ENCODE data around the gene ZNF579.

Gene ZNF579

GRCh38 chr19:55616395-55616875, 35.8 kb upstream of the ZNF579 start:
- Histone ChIP-seq H3K4me1 (ENCODE audit: insufficient read depth, low read length) (no peaks in the 10 kb centered on the region), H3K9me3 (ENCODE audit: control insufficient read depth, insufficient read depth, low read length) (no peaks in the 10 kb centered on the region), H3K36me3 (ENCODE audit: insufficient read depth, low read length) (peaks cover 6% of the 10 kb centered on the region), H3K9ac (ENCODE audit: low read depth, low read length) (no peak overlapping the region)

GRCh38 chr19:55615543-55616394, 35.1 kb upstream of the ZNF579 start:
- no peaks in the 10 kb centered on the region for H3K4me1 ChIP-seq (ENCODE audit: insufficient read depth, low read length)
- no peaks in the 10 kb centered on the region for H3K9me3 ChIP-seq (ENCODE audit: control insufficient read depth, insufficient read depth, low read length)
- H3K36me3 ChIP-seq (ENCODE audit: insufficient read depth, low read length): peaks cover 6% of the 10 kb centered on the region
- H3K9ac ChIP-seq (ENCODE audit: low read depth, low read length): no peak overlapping the region

GRCh38 chr19:55614711-55615542, 34.3 kb upstream of the ZNF579 start:
- Histone ChIP-seq H3K4me1 (ENCODE audit: insufficient read depth, low read length) (no peaks in the 10 kb centered on the region), H3K9me3 (ENCODE audit: control insufficient read depth, insufficient read depth, low read length) (no peaks in the 10 kb centered on the region), H3K36me3 (ENCODE audit: insufficient read depth, low read length) (peaks cover 7% of the 10 kb centered on the region), H3K9ac (ENCODE audit: low read depth, low read length) (no peak overlapping the region)

DNA sequence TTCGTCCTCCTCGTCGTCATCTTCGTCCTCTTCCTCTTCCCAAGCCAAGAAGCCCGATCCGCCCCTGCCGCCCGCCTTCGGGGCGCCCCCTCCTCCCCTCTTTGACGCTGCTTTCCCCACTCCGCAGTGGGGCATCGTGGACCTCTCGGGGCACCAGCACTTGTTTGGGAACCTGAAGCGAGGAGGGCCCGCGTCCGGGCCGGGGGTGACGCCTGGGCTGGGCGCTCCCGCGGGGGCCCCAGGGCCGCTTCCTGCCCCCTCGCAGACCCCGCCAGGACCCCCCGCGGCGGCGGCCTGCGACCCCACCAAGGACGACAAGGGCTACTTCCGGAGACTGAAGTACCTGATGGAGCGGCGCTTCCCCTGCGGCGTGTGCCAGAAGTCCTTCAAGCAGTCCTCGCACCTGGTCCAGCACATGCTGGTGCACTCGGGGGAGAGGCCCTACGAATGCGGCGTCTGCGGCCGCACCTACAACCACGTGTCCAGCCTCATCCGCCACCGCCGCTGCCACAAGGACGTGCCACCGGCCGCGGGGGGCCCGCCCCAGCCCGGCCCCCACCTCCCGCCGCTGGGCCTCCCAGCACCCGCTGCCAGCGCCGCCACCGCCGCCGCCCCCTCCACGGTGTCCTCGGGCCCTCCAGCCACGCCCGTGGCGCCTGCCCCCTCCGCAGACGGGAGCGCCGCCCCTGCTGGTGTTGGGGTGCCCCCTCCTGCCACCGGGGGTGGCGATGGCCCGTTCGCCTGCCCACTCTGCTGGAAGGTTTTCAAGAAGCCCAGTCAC, 33.5 kb upstream of the ZNF579 start:
- peaks cover 12% of the 10 kb centered on the region for H3K36me3 ChIP-seq (ENCODE audit: insufficient read depth, low read length)
- no peak overlapping the region for H3K9ac ChIP-seq (ENCODE audit: low read depth, low read length)
- H3K4me1 ChIP-seq (ENCODE audit: insufficient read depth, low read length): no peaks in the 10 kb centered on the region
- H3K9me3 ChIP-seq (ENCODE audit: control insufficient read depth, insufficient read depth, low read length): no peaks in the 10 kb centered on the region

GRCh38 chr19:55613396-55613795, 32.7 kb upstream of the ZNF579 start:
- Histone ChIP-seq H3K9ac (ENCODE audit: low read depth, low read length) (no peak overlapping the region), H3K9me3 (ENCODE audit: control insufficient read depth, insufficient read depth, low read length) (no peaks in the 10 kb centered on the region), H3K4me1 (ENCODE audit: insufficient read depth, low read length) (no peaks in the 10 kb centered on the region), H3K36me3 (ENCODE audit: insufficient read depth, low read length) (peaks cover 13% of the 10 kb centered on the region)

- no peaks in the 10 kb centered on the region for H3K4me1 ChIP-seq (ENCODE audit: insufficient read depth, low read length)
- H3K36me3 ChIP-seq (ENCODE audit: insufficient read depth, low read length): peaks cover 11% of the 10 kb centered on the region
- no peaks in the 10 kb centered on the region for H3K9me3 ChIP-seq (ENCODE audit: control insufficient read depth, insufficient read depth, low read length)
- H3K9ac ChIP-seq (ENCODE audit: low read depth, low read length): no peak overlapping the region
These were observed 31.5 kb upstream of the ZNF579 start for GRCh38 chr19:55611983-55612645.

DNA sequence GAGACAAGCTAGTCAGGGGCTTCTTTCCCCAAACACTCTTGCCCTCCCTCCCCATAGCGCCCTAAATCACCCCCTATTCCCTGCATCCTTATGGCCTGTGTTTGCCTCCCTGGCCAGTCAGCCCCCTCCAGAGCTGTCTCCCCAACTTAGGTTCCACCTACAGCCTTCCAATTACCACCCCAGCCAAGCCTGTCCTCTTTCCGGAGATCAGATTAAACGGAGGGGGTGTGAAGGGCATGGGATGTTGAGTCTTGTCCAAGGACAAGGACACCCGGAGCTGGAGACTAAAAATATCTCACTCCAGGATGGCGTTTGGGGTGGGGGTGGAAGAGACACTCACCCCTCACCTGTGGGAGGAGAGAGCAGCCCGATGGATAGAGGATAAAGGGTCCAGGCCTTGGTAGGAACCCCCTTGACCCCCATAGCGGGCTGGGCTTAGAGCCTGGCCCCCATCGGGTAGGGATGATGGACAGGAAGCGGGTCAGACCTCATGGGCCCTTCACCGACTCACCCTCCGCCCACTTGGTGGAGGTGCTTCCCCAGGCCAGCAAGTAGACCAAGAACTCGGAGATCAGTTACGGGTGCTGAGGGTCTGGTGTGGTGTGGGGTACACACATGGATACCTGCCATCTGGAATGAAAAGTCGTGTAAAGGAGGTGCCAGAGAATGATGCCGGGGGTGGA, 30.8 kb upstream of the ZNF579 start:
- Histone ChIP-seq H3K36me3 (ENCODE audit: insufficient read depth, low read length) (peaks cover 14% of the 10 kb centered on the region), H3K9ac (ENCODE audit: low read depth, low read length) (no peak overlapping the region), H3K4me1 (ENCODE audit: insufficient read depth, low read length) (no peaks in the 10 kb centered on the region)

GRCh38 chr19:55609326-55609725, 28.7 kb upstream of the ZNF579 start:
- Histone ChIP-seq H3K36me3 (ENCODE audit: insufficient read depth, low read length) (peaks cover 14% of the 10 kb centered on the region; the same call in 1 of the 2 replicates), H3K9ac (ENCODE audit: low read depth, low read length) (no peak overlapping the region), H3K4me1 (ENCODE audit: insufficient read depth, low read length) (no peaks in the 10 kb centered on the region), H3K9me3 (ENCODE audit: control insufficient read depth, insufficient read depth, low read length) (no peaks in the 10 kb centered on the region)

More for the DNA sequence above, 30.8 kb upstream of the ZNF579 start:
- no peaks in the 10 kb centered on the region for H3K9me3 ChIP-seq (ENCODE audit: control insufficient read depth, insufficient read depth, low read length)

DNA sequence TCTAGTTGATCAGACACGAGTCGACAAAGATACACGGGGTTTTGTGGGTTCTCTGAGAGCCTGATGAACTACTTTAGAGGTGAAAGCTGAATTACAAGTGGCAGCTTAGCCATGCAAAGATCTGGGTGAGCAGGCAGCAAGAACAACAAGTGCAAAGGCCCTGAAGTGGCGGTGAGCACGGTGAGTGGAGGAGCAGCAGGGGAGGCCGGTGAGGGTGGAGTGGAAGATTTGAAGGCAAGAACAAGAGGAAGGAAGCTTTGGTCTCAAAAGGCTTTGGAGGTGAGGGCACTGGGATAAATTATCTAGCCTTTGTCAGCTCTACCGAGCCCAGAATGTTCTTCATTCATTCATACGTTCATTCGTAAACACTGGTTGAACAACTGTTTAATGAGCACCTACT, 26.2 kb upstream of the ZNF579 start:
- Histone ChIP-seq H3K9ac (ENCODE audit: low read depth, low read length) (peak overlapping the region; percentile 64), H3K9me3 (ENCODE audit: control insufficient read depth, insufficient read depth, low read length) (no peaks in the 10 kb centered on the region)

GRCh38 chr19:55606471-55606787, 25.8 kb upstream of the ZNF579 start:
- Histone ChIP-seq H3K9me3 (ENCODE audit: control insufficient read depth, insufficient read depth, low read length) (no peaks in the 10 kb centered on the region), H3K4me1 (ENCODE audit: insufficient read depth, low read length) (no peaks in the 10 kb centered on the region), H3K9ac (ENCODE audit: low read depth, low read length) (peak overlapping the region; percentile 64), H3K36me3 (ENCODE audit: insufficient read depth, low read length) (peaks cover 14% of the 10 kb centered on the region; the same call in 1 of the 2 replicates)

More for the DNA sequence above, 26.2 kb upstream of the ZNF579 start:
- Histone ChIP-seq H3K4me1 (ENCODE audit: insufficient read depth, low read length) (no peaks in the 10 kb centered on the region), H3K36me3 (ENCODE audit: insufficient read depth, low read length) (peaks cover 14% of the 10 kb centered on the region; the same call in 1 of the 2 replicates)

DNA sequence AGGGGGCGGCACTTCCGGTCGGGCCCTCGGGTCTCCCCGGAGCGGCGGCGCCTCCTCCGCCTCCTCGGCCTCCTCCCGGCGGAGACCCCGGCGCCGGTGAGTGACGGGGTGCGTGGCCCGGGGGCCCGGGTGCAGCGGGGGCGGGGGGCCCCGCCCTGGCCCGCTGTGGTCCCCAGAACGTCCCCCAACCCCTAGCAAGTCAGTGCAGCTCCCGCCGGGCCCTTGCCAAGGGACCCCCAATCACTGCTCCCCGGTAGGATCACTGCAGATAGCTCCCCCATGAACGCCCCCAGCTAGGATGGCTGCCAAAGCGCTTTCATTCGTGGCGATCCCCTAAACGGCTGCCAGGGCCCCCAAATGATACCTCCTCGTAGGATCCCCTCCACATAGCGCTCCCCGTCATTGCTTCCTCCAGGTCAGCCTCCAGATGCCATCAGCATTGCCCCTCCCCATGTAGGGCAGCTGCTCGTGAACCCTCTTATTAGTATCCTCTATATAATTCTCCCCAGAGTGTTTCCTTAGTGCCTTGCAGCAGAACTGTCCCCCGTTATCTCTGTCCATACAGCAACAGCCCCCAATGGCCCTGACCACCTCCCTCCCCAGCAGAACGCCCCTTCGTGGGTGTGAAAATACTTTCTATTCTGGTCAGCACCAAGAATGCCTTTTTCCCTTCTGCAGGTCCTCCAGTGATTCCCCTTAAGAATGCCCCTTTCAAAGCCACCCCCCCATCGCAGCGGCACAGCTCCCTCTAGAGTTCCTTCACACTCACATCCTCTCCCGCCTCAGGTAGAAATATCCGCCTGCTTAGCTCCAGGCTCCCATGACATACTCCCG, 25.2 kb upstream of the ZNF579 start, which contains the start of gene ZNF865:
Gene ZNF865, plus strand, starts transcription at position 11 of the 834 bp plus-strand sequence. CDS start 7,972 bp downstream, outside the sequence.
- Histone ChIP-seq H3K4me1 (ENCODE audit: insufficient read depth, low read length) (no peaks in the 10 kb centered on the region), H3K9ac (ENCODE audit: low read depth, low read length) (peak within 1 kb of the TSS; percentile 64), H3K9me3 (ENCODE audit: control insufficient read depth, insufficient read depth, low read length) (no peaks in the 10 kb centered on the region), H3K36me3 (ENCODE audit: insufficient read depth, low read length) (peaks cover 14% of the 10 kb centered on the region; the same call in 1 of the 2 replicates)

GRCh38 chr19:55605207-55605636, 24.6 kb upstream of the ZNF579 start:
- no peaks in the 10 kb centered on the region for H3K4me1 ChIP-seq (ENCODE audit: insufficient read depth, low read length)
- peaks cover 14% of the 10 kb centered on the region; the same call in 1 of the 2 replicates for H3K36me3 ChIP-seq (ENCODE audit: insufficient read depth, low read length)
- H3K9me3 ChIP-seq (ENCODE audit: control insufficient read depth, insufficient read depth, low read length): no peaks in the 10 kb centered on the region
- H3K9ac ChIP-seq (ENCODE audit: low read depth, low read length): peak overlapping the region; percentile 56
